IMR-90 (cell line): ENCODE measurements around the gene GMEB1. TPM values are rescaled to one million over a fixed set of nuclear protein-coding genes. Genes with fewer than 3 reads are reported as not detected.

Experiments used
- ATAC-seq: fragments of 200-7000 bp; cut with Tn5 transposase; 2 replicates; pipeline ENCODE4 v1.9.1; 2020; ENCODE audit warnings: low read depth, mild to moderate bottlenecking, moderate library complexity
- BruUV-seq: library from RNA; stranded (reverse); fragments of 400-500 nt; replicated peaks from 2 replicates; lab custom pipeline; 2021; lab: Mats Ljungman, UMichigan
- CTCF ChIA-PET: fragments of 300-600 bp; formaldehyde crosslinking; extraction: SDS; loops from one replicate; lab custom pipeline; 2021; ENCODE audit warnings: antibody characterized with exemption; lab: Yijun Ruan, JAX
- POLR2A ChIA-PET: fragments of 300-600 bp; sonication (Branson Sonifier 250); formaldehyde crosslinking; loops from one replicate; lab custom pipeline; 2022; ENCODE audit warnings: antibody characterized with exemption; ENCODE audit not compliant: unreplicated experiment; lab: Charles Lee
- DNase-seq: peaks from one replicate; pipeline ENCODE4 v3.0.0; 2013
- H2AFZ ChIP-seq: replicated peaks from 2 replicates; pipeline ENCODE3; 2013; ENCODE audit warnings: low read length, mild to moderate bottlenecking; ENCODE audit not compliant: poor library complexity
- H2AK5ac ChIP-seq: 2 replicates; pipeline ENCODE4 v1.6.1; 2013; ENCODE audit warnings: low read depth, low read length, inconsistent platforms
- H2AK9ac ChIP-seq: replicated peaks from 2 replicates; pipeline ENCODE3; 2013; ENCODE audit warnings: mild to moderate bottlenecking, low read depth, low read length, moderate library complexity; ENCODE audit not compliant: poor library complexity
- H2BK120ac ChIP-seq: 2 replicates; pipeline ENCODE4 v1.6.1; 2013; ENCODE audit warnings: low read depth, low read length, inconsistent platforms
- H2BK15ac ChIP-seq: 3 replicates; pipeline ENCODE4 v1.6.1; 2013; ENCODE audit warnings: low read depth, low read length, inconsistent platforms
- H2BK20ac ChIP-seq: 2 replicates; pipeline ENCODE4 v1.6.1; 2013; ENCODE audit warnings: low read depth, mild to moderate bottlenecking, inconsistent platforms, low read length, moderate library complexity
- H2BK5ac ChIP-seq: 2 replicates; pipeline ENCODE4 v1.6.1; 2013; ENCODE audit warnings: mild to moderate bottlenecking, low read depth, low read length, inconsistent platforms; ENCODE audit not compliant: poor library complexity, severe bottlenecking
- H3K14ac ChIP-seq: replicated peaks from 2 replicates; pipeline ENCODE4 v1.6.1; 2013; ENCODE audit warnings: low read depth, low read length, inconsistent platforms
- H3K18ac ChIP-seq: 2 replicates; pipeline ENCODE4 v1.6.1; 2013; ENCODE audit warnings: low read depth, low read length, control low read depth
- H3K23ac ChIP-seq: 2 replicates; pipeline ENCODE4 v1.6.1; 2013; ENCODE audit warnings: low read depth, low read length, inconsistent platforms
- H3K27ac ChIP-seq: 2 replicates; pipeline ENCODE4 v1.5.1; 2013; ENCODE audit warnings: mild to moderate bottlenecking, control low read depth, low read length; ENCODE audit not compliant: insufficient read depth
- H3K27me3 ChIP-seq: 2 replicates; pipeline ENCODE4 v1.6.1; 2013; ENCODE audit warnings: low read length; ENCODE audit not compliant: control insufficient read depth, insufficient read depth
- H3K36me3 ChIP-seq: 2 replicates; pipeline ENCODE4 v1.6.1; 2013; ENCODE audit warnings: low read length, mixed read lengths; ENCODE audit not compliant: control insufficient read depth, insufficient read depth
- H3K4ac ChIP-seq: 2 replicates; pipeline ENCODE4 v1.6.1; 2013; ENCODE audit warnings: low read depth, low read length, inconsistent platforms
- H3K4me1 ChIP-seq: 2 replicates; pipeline ENCODE4 v1.6.1; 2013; ENCODE audit warnings: low read length, mixed read lengths; ENCODE audit not compliant: control insufficient read depth, insufficient read depth
- H3K4me2 ChIP-seq: 2 replicates; pipeline ENCODE4 v1.6.1; 2013; ENCODE audit warnings: low read depth, mild to moderate bottlenecking, control low read depth, low read length, moderate library complexity
- H3K4me3 ChIP-seq: 2 replicates; pipeline ENCODE4 v1.5.1; 2013; ENCODE audit warnings: low read depth, mild to moderate bottlenecking, control low read depth, low read length, moderate library complexity; ENCODE audit not compliant: insufficient read depth
- H3K56ac ChIP-seq: 2 replicates; pipeline ENCODE4 v1.6.1; 2013; ENCODE audit warnings: low read length, inconsistent platforms; ENCODE audit not compliant: insufficient read depth; ENCODE audit errors: extremely low read depth
- H3K79me1 ChIP-seq, 2 experiments: 2 replicates each; pipeline ENCODE4 v1.6.1; 2013; ENCODE audit warnings: low read length in 2 of 2, inconsistent platforms in 1 of 2, low read depth in 1 of 2
- H3K9ac ChIP-seq: 2 replicates; pipeline ENCODE4 v1.6.1; 2013; ENCODE audit warnings: low read depth, low read length, control low read depth
- H3K9me1 ChIP-seq: 2 replicates; pipeline ENCODE4 v1.6.1; 2013; ENCODE audit warnings: low read length, inconsistent platforms; ENCODE audit not compliant: insufficient read depth
- H3K9me3 ChIP-seq: 2 replicates; pipeline ENCODE4 v1.6.1; 2013; ENCODE audit warnings: low read length; ENCODE audit not compliant: control insufficient read depth, insufficient read depth
- H4K20me1 ChIP-seq: 2 replicates; pipeline ENCODE4 v1.6.1; 2013; ENCODE audit warnings: low read length, inconsistent platforms; ENCODE audit not compliant: insufficient read depth
- H4K5ac ChIP-seq: 2 replicates; pipeline ENCODE4 v1.6.1; 2013; ENCODE audit warnings: mild to moderate bottlenecking, low read depth, low read length, control low read depth
- H4K8ac ChIP-seq, 2 experiments: 2 replicates each; pipeline ENCODE4 v1.6.1; 2013; ENCODE audit warnings: low read depth in 2 of 2, low read length in 2 of 2, control low read depth in 1 of 2, inconsistent platforms in 1 of 2
- H4K91ac ChIP-seq: 2 replicates; pipeline ENCODE4 v1.6.1; 2013; ENCODE audit warnings: low read depth, low read length, inconsistent platforms; ENCODE audit not compliant: insufficient read depth
- MAFK ChIP-seq: IDR thresholded peaks from 2 replicates; pipeline ENCODE4 v1.6.1; 2012; ENCODE audit warnings: low read depth, low read length, improper control_type of control experiment
- MAZ ChIP-seq: IDR thresholded peaks from 2 replicates; pipeline ENCODE4 v1.6.1; 2012; ENCODE audit warnings: low read depth, mild to moderate bottlenecking, low read length, improper control_type of control experiment, moderate library complexity, borderline replicate concordance
- NFE2L2 ChIP-seq: fragments of 150-350 bp; IDR thresholded peaks from 2 replicates; pipeline ENCODE4 v1.6.1; 2016; ENCODE audit warnings: low read depth, mild to moderate bottlenecking, low read length
- POLR2A ChIP-seq: IDR thresholded peaks from 2 replicates; pipeline ENCODE4 v1.6.1; 2012; ENCODE audit warnings: mild to moderate bottlenecking, low read depth, low read length
- WGBS, 2 experiments: methylation state at CpG; one replicate each; pipeline versions ENCODE4 v1.1.5 to v1.1.7; 2013; ENCODE audit warnings: missing lambda C conversion rate in 2 of 2; ENCODE audit not compliant: insufficient read length in 1 of 2; ENCODE audit errors: extremely low coverage in 2 of 2; 5-methylcytosine and 5-hydroxymethylcytosine counted together
- dilution Hi-C: fragments of 300-500 bp; cut with HindIII; formaldehyde crosslinking; loops from one replicate; pipeline ENCODE4 v1.14.3; 2018; ENCODE audit warnings: low sequenced_read_pairs; ENCODE audit not compliant: unreplicated experiment
- in situ Hi-C: fragments of 300-500 bp; cut with MboI; formaldehyde crosslinking; loops from 3 replicates; pipeline ENCODE4 v1.14.3; 2019; ENCODE audit warnings: low sequenced_read_pairs, inconsistent platforms, mixed read lengths
- intact Hi-C: fragments of 100-400 bp; cut with micrococcal nuclease; formaldehyde crosslinking; loops from 2 replicates; pipeline ENCODE4 v1.10.0; 2022
- polyA plus RNA-seq, 3 experiments: library from polyadenylated mRNA; depleted of rRNA; stranded (reverse); fragments of >200 nt; gene quantifications; 2 replicates each; pipeline ENCODE4 v1.2.3, GENCODE V29; 2012; ENCODE audit warnings: low replicate concordance in 1 of 3
- total RNA-seq: library from RNA; depleted of rRNA; stranded (reverse); fragments of >200 nt; gene quantifications from 2 replicates; pipeline ENCODE4 v1.2.3, GENCODE V29; 2012
- TF ChIP-seq, protein P1 (sequence below): conservative IDR thresholded peaks from 2 replicates; pipeline ENCODE4 v1.5.1; 2012; ENCODE audit warnings: mild to moderate bottlenecking, low read depth, low read length, improper control_type of control experiment

The GMEB1 gene
- total and polyA plus RNA-seq, 2 of the 4 experiments (the other 2 are of a cell fraction), result 7.1 to 7.9 TPM

DNA sequence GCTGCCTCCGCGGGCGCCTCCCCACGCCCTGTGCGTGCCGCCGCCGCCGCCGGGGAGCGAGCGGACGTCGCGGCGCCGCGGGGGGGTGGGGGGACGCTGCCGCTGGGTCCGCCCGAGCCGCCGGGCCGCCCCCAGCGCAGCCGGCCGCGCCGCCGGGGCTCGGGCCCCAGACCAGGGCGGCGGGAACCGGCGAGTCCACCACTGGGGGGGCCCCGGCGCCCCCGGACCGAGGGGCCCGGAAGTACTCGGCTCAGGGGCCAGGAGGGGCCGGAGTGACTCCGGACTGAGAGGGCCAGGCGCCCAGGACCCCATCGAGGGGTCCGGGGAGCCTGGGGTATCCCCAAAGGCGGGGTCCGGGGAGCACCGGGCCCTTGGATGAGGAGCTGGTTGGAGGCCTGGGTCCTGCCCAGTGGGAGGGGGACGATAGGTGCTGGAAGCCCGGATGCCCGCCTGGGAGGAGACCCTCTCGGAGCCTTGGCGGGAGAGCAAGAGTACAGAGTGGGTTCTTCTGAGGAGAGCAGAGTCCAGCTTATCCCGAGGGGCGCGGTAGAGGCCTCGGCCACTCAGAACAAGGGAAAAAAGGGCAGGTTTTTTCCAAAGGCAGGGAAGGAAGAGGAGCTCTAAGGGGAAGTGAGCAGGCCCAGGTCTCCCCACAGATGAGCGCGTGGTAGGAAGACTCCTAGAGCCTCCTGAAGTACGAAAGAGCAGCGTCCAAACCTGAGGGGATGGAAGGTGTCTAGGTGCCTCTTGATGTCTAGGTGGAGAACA, 556 bp downstream of the GMEB1 start:
- H2AFZ ChIP-seq, result peak overlapping the region; percentile 90
- ChIA-PET POLR2A (interaction anchor here (0.8 to 1.2 kb wide), 2 partner anchors 20 to 21 kb away, joined by 3 read pairs; partner anchors contain the start of gene RNU11), CTCF (interaction anchor here (0.6 kb wide), 1 partner anchor 9 kb away, joined by 3 read pairs; no protein-coding TSS in a partner anchor)
- peak overlapping the region; percentile 81 for H3K4me2 ChIP-seq
- H3K79me1 ChIP-seq, result peaks cover 12 to 26% of the 10 kb centered on the region in 2 experiments
- TF ChIP-seq POLR2A (peak; percentile 74), MAFK (no peak), NFE2L2 (no peak), MAZ (peak; percentile 69; the same call in 1 of the 2 replicates)
- TF ChIP-seq, protein P1, sequence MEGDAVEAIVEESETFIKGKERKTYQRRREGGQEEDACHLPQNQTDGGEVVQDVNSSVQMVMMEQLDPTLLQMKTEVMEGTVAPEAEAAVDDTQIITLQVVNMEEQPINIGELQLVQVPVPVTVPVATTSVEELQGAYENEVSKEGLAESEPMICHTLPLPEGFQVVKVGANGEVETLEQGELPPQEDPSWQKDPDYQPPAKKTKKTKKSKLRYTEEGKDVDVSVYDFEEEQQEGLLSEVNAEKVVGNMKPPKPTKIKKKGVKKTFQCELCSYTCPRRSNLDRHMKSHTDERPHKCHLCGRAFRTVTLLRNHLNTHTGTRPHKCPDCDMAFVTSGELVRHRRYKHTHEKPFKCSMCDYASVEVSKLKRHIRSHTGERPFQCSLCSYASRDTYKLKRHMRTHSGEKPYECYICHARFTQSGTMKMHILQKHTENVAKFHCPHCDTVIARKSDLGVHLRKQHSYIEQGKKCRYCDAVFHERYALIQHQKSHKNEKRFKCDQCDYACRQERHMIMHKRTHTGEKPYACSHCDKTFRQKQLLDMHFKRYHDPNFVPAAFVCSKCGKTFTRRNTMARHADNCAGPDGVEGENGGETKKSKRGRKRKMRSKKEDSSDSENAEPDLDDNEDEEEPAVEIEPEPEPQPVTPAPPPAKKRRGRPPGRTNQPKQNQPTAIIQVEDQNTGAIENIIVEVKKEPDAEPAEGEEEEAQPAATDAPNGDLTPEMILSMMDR, result no peak
- H3K36me3 ChIP-seq, result no peaks in the 10 kb centered on the region
- ATAC-seq (peak; percentile 90), DNase-seq (peak; percentile 33)
- H3K23ac ChIP-seq, result peak overlapping the region; percentile 94
- peak overlapping the region; percentile 91 for H2AK5ac ChIP-seq
- WGBS, 2 experiments, result 5% methylated on average over 13 of the region's 63 CpGs; no CpG with 5 or more reads in 1 of the 2 experiments
- H3K27ac ChIP-seq, result peak overlapping the region; percentile 91
- in situ Hi-C loops, result no loop called here
- peak overlapping the region; percentile 89 for H3K4ac ChIP-seq
- dilution Hi-C loops, result no loop called here
- H3K4me3 ChIP-seq, result peak overlapping the region; percentile 59
- peak overlapping the region; percentile 99 for H2AK9ac ChIP-seq
- peak overlapping the region; percentile 93 for H3K56ac ChIP-seq
- peak overlapping the region; percentile 84 to 93 for H4K8ac ChIP-seq
- H4K5ac ChIP-seq, result peak overlapping the region; percentile 22
- H3K9ac ChIP-seq, result peak overlapping the region; percentile 78
- H4K20me1 ChIP-seq, result no peaks in the 10 kb centered on the region
- no peaks in the 10 kb centered on the region for H3K9me1 ChIP-seq
- peak overlapping the region; percentile 37 for H2BK5ac ChIP-seq
- peak overlapping the region; percentile 97 for H3K14ac ChIP-seq
- intact Hi-C loops, result loop anchor here (2.0 to 5.0 kb wide), 2 partner anchors 20 to 68 kb away; partner anchors contain the start of genes RNU11 and YTHDF2
- H4K91ac ChIP-seq, result peak overlapping the region; percentile 83
- peak overlapping the region; percentile 25; the same call in 1 of the 2 replicates for H2BK120ac ChIP-seq
- H3K4me1 ChIP-seq, result peaks cover 2% of the 10 kb centered on the region
- peak overlapping the region; percentile 18; the same call in 1 of the 3 replicates for H2BK15ac ChIP-seq
- H3K27me3 ChIP-seq, result no peaks in the 10 kb centered on the region
- H3K18ac ChIP-seq, result peak overlapping the region; percentile 7; the same call in 1 of the 2 replicates
- no peaks in the 10 kb centered on the region for H3K9me3 ChIP-seq
- no TSS peak for BruUV-seq
- 0 out of 2 replicates have a peak overlapping the region, but pooled peaks have one; percentile 12 for H2BK20ac ChIP-seq
